SH-SY5Y (cell line): ENCODE data around the gene TRIM38.

ENCODE experiments used
- GATA2 ChIP-seq: IDR thresholded peaks from 2 replicates; pipeline ENCODE4 v1.6.1; 2011; ENCODE audit warnings: mild to moderate bottlenecking, low read depth, low read length
- GATA3 ChIP-seq: IDR thresholded peaks from 2 replicates; pipeline ENCODE4 v1.6.1; 2011; ENCODE audit warnings: low read depth, mild to moderate bottlenecking, low read length, moderate library complexity

Gene TRIM38

DNA sequence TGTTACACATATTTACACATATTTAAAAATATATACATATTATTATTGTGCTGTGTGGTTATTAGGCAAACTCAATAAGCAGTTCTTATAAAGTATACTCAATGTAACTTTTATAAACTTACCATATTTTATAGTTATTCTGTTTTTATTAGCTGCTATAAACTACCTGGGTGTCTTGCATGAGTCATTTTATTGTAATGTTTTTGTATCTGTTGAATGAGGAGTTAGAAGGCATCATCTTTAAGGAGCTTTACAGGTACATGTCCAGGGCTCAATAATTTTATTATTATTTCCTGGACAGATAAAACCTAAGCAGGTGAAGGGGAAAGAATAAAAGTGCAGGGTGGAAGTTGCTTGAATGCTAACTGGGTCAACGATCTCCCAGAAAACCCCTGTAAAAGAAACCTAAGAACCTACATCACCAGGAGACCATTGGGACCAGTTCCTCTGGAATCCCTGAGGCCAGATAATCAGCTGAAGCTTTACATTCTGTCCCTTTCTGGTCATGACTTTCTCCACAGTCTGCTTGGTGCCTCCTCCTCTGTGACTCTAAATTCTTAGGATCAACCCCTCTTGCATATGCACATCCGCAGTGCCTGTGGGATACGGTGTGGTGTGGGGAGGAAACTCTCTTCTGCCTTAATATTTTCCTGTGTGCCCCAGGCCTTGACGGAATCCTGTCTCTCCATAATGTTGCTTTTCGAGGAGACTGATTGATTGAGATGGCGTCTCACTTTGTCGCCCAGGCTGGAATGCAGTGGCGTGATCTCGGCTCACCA lies 38.0 kb downstream of the TRIM38 start:
- TF ChIP-seq GATA3 (no peak), GATA2 (no peak)

DNA sequence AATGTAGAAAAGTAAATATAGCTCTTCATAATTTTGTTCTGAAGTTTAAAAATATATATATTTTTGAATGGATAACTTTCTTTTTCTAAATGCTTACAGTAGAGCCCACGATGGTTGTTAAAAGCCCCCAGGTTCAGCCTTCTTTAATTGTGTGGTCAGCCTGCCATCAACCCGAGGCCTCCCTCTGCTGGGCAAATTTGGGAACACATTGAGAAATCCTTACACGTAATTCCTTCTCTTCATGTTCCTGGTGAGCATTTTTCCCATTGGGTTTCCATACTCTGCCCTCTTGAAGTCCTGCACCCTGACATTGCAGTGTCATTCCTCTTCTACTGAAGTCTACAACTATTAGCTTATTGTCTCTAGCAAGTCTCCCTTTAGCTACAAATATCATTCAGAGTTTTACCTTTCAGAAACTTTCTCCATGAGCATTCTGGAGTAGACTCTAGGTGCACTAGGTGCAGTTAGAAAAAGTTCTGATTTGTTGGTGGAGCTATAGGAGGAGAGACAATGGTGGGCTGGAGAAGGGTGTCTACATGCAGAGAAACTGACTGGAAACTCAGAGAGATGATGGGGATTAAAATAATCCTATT lies 40.6 kb downstream of the TRIM38 start:
- no peak for TF ChIP-seq GATA2
- no peak for TF ChIP-seq GATA3

GRCh38 chr6:26006086-26006939 lies 43.7 kb downstream of the TRIM38 start:
- no peak for TF ChIP-seq GATA3
- no peak for TF ChIP-seq GATA2

GRCh38 chr6:26008470-26008869 lies 45.9 kb downstream of the TRIM38 start:
- TF ChIP-seq GATA3, result no peak
- TF ChIP-seq GATA2, result no peak

DNA sequence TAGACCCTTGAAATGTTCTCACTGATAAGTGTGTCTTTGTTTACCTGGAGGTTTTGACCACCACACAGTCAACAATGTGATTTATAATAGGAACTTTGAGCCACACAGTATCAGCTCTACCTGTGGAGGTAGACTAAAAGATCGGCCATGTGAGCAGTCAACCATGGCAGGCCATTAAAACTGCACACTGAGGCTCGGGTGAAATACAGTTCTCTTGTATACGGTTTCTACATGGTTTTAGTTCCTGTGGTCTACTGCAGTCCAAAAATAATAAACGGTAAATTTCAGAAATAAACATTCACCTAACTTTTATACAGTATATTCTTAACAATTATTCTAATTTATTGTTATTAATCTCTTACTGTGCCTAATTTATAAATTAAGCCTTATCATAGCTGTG lies 47.2 kb downstream of the TRIM38 start:
- no peak for TF ChIP-seq GATA3
- no peak for TF ChIP-seq GATA2

DNA sequence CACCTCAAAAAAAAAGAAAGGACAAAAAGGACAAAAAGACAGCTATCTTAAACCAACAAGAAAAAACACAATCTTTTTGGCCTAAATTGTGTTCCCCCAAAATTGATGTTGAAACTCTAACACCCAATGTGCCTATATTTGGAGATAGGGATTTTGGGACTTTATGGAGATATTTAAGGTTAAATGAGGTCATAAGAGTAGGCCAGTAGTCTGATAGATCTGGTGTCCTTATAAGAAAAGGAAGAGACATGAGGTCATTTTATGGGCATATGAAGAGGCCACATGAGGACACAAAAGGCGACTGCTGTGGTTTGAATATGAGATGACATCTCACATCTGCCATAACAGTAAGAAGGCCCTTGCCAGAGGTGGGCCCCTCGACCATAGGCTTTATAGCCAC lies 49.5 kb downstream of the TRIM38 start:
- TF ChIP-seq GATA3 (no peak), GATA2 (no peak)

- TF ChIP-seq GATA3 (no peak), GATA2 (no peak)
Observed at GRCh38 chr6:26016245-26016962, 53.8 kb downstream of the TRIM38 start.

DNA sequence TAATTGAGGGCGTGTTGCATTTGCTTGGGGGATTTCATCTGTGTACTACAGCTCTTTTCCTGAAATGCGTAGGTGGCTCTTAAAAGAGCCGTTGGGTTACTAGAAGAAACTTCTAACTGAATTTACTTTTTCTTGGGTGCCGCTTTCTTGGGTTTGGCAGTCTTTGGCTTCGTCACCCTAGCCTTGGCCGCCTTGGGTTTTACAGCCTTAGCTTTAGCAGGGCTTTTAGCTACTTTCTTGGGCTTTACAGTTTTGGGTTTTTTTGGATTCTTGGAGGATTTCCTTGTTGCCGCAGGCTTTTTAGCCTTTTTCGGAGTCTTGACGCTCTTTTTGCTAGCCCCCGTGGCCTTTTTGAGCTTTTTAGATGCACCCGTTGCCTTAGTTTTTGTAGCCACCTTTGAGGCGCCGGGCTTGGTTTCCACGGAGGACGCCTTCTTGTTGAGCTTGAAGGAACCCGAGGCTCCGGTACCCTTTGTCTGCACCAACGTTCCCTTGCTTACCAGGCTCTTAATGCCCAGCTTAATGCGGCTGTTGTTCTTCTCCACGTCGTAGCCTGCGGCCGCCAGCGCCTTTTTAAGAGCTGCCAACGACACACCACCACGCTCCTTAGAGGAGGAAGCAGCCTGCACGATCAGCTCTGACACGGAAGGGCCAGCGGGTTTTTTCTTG lies 54.5 kb downstream of the TRIM38 start:
- TF ChIP-seq GATA3 (no peak), GATA2 (no peak)

GRCh38 chr6:26017632-26017966 lies 55.0 kb downstream of the TRIM38 start:
- TF ChIP-seq GATA2 (no peak), GATA3 (no peak)

DNA sequence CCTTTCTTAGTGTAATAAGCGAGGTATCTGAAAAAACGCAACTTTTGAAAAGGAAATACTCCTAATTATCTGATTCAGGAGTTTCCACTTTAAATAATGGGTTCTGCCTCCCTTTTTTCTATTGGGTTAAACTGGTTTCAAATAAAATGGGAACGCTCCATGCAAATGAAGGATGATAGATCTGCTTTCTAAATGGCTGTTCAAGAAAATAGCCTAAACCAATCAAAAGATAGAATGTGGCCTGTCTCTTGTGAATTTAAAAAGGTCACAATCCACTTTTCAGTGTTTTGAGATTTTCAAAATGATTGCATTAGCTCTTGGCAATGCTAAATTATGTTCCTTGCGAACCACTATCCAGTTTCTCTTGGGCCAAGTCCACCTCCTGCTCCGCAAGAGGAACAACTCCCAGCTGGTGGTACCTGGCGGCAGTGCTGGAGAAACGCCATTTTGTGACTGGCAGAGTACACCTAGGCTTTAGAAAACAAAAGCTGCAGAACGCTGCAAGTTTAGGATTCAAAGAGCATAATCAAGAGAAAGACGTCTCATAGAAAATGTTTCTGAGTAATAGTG lies 56.7 kb downstream of the TRIM38 start:
- TF ChIP-seq GATA3 (no peak), GATA2 (no peak)

- no peak for TF ChIP-seq GATA3
- no peak for TF ChIP-seq GATA2
Observed at GRCh38 chr6:26019967-26020328, 57.3 kb downstream of the TRIM38 start.

GRCh38 chr6:26020329-26021000 lies 57.9 kb downstream of the TRIM38 start:
- no peak for TF ChIP-seq GATA3
- no peak for TF ChIP-seq GATA2

GRCh38 chr6:26021001-26021349 lies 58.4 kb downstream of the TRIM38 start:
- TF ChIP-seq GATA2, result no peak
- TF ChIP-seq GATA3, result no peak
